Hindlimb muscle (tissue), 1 donor: Measurements from ENCODE around the gene PLXNB1. TPM values are rescaled to one million over a fixed set of nuclear protein-coding genes. Genes with fewer than 3 reads are reported as not detected.

ENCODE experiments used
- DNase-seq: peaks from one replicate; pipeline ENCODE4 v3.0.0-alpha.2; 2013
- polyA plus RNA-seq: library from polyadenylated mRNA; unstranded; fragments of 120-200 nt; gene quantifications from one replicate; pipeline ENCODE4 v1.2.1, GENCODE V29; 2013; ENCODE audit not compliant: insufficient read length

The PLXNB1 gene
- polyA plus RNA-seq, 1 donor = 32.2 TPM

DNA sequence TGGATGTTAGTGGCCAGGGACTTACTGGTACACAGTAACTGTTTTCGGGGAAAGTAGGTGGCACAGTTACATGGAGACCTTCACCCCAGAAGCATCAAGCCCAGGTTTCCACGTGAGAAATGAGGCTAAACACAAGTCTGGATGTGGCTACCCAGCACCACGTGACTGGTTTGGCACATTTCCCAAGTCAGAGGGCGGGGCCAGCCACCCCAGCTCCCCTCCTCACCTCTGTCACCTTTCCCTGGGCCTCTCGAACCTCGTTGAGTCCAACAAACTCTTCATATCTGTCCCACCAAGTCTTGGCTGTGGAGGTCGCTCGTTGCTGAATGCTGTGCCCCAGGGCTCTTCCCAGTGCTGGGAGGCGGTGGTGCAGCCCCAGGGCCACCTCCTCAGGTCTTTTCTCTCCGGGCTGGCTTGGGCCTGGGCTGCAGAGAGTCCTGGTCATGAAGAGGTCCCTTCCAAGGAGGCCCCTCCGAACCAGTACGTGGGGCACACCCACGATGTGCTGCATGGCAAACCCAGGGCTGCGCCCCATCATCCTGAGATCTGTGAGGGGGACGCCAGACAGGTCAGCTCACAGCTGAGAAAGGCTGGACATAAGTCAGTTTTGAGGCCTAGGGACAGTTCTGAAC is 4.8 kb upstream of the PLXNB1 start:
- DNase-seq = no peak

DNA sequence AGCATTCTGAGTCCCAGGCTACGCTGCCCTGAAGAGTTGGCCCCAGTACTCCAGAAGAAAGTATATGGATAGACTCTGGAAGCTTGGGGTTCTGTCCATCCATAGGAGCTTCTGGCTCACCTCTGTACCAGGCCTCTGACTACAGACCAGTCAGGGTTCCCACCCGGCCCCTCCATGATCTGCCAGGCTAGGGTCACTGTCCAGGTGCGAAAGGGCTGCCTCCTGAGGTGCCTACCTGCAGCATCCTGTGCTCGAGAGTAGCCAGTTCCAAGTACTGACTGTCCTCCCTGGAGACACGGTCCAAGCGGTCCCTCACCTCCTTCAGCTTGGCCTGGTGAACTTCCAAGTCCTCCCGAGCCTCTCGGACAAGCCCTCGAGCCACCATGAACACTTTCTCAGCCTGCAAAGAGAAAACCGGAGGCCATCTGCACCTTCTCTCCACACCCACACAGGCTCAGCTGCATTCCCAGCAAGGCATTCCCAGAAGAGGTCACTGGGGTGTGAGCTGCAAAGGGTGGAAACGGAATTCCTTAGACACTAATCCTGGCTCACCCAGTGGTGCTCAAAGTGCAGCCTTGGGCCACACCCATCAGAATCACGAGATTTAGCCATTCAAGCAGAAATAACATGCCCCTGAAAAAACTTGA is 3.7 kb upstream of the PLXNB1 start:
- DNase-seq = no peak

DNA sequence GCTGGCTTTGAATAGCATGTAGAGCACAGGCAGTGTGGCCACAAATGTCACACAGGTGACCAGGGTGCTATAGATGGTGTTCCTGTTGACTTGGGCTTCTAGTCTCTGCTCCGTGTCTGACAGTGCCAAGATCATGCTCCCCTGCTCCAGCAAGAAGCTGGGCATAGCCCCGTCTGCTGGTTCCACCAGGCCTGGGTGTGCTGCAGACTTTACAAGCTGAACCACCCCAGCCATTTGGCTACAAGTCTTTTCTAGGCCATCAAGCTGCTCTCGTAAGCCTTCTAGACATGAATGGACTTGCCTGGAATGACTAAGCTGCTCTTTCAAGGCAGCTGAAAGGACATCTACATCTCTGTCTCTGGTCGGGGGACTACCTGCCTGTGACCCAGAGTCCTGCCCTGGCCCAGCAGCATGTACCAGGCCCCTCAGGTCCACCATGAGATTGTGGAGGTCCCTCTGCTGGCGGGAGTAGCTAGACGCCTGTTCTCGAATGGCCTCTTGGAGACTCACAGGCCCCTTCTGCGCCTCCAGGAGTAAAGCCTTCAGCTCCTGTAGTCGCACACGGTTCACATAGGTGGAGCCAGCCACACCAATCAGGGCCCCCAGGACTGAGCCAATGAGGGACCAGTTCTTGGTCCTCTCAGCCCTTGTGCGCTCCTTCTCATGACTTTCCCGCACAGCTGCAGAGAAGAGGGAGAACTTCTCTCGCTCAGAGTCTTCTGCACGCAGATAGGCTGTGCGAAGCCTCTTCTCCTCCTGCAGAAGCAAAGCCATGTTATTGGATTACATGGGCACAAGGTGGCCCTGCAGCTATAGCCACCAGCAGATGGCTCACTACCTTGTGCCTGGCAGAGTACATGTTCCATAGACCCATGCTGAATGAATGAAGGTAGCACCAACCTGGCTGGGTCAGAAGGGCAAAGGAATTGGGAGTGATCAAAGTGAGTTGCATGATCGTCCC is 2.8 kb upstream of the PLXNB1 start:
- no peak for DNase-seq

DNA sequence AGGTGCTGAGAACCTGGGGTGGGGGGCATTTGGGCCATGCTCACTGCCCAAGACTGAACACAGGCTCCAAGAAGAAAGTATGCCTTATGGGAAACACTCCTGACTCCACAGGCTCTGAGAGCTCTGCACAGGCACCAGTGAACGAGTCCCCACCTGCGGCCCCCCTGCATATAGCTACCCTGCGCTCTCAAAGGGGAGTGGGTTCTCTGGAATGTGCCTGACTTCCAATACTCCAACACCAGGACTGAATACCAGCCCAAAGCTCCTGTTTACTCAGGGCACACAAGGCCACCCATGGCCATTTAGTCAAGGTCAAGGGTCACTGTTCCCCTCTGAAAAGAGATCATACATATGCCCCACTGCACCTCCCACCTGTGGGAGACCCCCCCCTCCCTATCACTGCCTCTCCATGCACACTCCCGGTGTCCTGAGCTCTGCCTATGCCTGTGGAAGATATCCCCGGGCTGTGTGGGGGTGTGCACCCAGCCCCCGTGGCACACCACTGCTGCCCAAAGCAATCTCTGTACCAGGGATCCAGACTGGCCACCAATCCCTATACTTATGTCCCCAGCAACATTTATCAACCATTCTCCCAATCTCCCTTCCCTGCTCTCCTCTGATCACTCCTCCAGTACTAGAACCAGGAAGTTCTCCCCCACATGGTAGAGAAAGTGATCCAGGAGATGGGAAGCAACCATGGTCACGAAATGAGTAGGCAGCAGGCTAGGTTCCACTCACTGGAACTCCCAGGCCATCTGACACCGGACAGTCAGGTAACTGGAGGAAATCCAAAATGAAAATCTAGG is 1.5 kb upstream of the PLXNB1 start:
- no peak for DNase-seq

DNA sequence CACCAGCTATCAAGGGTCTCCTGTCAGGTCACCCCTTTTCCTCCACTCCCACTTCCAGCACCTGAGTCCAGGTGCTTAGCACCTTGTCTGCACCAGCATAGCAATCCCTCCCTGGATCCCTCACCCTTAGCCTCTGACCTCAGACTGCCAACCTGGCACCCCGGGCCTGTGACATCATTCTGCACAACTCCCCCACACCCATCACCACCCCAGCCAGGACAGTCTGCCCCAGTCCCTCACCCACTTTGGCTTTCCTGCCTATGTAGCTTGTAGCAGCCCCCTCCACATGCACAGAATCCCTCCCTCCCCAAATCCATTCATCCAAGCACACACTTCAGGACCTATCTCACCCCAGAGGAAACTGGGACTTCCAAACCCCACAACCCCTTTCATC is 819 bp upstream of the PLXNB1 start:
- no peak for DNase-seq

DNA sequence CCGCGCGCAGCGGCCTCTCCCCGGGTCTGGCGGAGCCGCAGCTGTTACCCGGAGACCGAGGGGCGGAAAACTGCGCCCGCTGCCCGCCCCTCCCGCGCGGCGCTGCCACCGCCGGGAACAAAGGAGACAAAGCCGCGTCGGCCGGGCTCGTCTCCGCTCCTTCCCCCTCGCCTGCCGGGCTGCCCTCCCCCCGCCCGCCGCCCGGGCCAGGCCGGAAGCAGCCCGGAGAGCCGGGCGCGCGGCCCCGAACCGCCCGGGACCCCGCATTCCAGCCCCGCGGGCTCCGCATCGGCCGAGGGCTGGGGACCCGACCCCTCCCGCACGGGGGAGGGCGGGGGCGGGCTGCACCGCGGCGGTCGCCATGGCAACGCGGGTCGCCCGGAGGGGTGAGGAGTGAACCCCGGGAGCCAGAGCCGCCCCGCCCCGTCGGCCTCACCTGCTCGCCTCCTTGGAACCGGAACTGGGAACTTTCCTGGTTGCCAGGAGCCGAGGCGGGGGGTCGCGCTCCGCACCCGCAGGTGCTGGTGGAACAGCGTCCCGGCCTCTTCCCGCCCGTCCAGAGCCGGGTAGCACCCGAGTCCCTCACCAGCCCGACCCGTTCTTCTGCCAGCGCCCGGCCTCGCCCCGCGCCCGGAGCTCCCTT is 448 bp downstream of the PLXNB1 start:
- peak; percentile 33 for DNase-seq

DNA sequence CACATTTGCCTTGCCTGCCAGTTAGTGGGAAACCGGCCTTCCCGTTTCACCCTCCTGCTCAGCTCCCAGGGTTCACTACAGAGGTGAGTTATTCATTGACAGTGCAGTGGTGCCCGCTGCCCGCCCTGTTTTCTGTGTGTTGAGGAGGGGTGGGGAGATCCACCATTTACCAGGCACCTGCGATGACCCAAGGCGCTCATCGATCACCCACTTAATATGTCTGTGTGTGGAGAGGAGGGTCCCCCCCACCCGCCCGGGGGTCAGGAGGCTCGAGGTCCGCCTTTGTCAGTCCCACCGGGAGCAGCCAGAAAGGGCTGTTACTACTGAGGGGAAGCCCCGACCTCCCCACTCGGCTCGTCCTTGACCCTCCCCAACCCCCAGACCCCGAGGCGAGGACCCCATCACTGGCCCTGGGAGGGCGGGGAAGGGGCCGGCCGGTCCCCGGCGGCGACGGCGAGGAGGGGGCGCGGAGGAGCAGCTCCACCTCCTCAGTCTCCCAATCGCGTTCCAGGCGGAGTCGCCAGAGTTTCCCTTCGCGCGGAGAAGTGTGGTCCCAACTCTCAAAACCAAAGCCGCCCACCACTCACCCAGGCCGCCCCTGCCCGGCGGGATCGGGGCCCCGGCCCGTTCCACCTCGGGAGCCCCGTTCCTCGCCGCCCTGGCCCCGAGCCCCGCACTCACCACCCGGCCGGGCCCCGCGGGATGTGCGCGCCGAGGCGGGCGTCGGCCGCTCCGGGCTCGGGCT is 1.1 kb downstream of the PLXNB1 start:
- peak; percentile 62 for DNase-seq

DNA sequence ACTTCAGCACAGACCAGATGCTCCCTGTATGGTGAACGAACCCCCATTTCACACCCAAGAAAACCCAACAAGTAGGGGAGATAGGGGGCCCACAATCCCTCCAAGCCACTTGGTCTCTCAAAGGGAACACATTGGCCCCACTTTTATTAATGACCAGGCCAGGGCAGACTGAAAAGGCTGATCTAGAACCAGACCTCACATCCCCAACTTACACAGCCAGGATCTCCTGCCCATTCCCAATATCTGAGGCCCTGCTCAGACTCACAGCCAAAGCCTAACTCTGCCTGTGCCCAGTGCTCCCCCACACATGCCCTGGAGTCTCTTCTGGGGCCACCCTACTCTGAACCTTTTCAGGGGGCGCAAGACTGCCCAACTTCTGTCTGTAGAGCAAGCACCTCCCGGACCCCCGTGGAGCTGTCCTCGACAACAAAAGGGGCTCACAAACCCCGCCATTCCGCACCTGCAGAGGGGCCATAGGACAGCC is 1.8 kb downstream of the PLXNB1 start:
- DNase-seq = no peak

DNA sequence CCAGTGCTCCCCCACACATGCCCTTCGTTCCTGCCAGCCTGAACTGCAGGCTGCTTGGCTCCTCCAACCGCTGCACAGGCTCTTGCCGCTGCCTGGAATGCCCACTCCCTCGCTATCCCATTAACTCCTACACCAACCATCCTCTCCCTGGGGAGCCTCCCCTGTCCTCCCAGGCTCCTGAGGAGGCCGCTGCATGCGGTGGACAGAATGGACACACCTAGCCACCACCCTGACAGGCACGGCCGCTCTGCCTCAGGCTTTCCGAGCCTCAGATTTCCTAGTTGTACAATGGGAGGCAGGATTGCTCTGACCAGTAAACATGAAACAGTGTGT is 2.3 kb downstream of the PLXNB1 start:
- DNase-seq = no peak

DNA sequence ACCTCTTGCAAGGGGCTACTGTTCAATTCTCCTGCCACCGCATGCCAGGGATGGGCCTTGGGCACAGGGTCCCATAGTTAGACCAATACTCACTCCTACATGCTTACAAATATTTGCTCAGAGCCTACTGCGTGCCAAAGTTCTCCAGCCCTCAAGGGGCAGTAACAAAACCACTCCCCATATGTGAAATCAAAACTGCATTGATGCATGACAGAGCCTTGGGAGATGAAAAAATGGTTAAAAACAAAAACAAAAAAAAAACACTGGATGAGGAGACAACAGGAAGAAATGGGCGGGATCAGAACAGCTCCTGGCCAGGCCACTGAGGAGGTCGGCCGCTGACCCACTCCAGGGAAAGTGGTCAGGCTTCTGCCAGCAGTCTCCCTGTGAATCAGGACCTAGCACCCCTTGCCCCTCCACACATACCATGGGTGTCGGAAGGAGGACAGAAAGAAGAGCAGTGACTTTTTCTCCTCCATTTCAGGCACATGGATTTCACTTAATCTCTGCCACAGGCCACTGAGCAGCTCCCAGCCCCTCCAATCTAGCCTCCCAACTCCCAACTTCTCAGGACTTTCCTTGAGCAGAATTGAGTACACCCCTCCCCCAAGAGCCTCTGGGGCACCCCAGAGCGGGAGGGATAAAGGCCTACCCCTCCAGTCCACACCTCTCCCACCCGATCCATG is 2.8 kb downstream of the PLXNB1 start:
- DNase-seq = no peak

DNA sequence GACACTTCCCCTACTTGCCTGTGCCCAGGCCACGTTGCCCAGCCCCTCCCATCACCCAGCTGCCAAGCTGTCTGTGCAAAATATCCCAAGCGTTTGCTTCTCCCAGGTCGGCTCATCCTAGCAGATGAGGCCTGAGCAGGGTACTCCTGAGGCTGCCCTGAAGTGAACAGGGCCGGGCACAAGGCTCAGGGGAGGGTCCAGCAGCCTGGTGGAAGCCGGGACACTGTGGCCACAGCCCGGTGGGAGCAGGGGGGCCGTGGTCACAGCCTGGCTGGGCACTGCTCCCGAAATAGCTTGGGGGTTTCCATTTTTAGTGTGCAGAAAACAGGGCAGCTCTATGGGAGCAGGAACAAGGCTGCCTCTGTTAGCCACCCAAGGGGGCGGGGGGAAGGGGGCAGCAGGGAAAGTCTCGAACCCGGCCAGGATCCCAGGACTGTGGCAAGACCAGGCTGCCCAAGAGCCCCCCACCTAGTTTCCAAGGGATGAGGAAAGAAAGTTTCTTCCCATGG is 3.4 kb downstream of the PLXNB1 start:
- DNase-seq = no peak

DNA sequence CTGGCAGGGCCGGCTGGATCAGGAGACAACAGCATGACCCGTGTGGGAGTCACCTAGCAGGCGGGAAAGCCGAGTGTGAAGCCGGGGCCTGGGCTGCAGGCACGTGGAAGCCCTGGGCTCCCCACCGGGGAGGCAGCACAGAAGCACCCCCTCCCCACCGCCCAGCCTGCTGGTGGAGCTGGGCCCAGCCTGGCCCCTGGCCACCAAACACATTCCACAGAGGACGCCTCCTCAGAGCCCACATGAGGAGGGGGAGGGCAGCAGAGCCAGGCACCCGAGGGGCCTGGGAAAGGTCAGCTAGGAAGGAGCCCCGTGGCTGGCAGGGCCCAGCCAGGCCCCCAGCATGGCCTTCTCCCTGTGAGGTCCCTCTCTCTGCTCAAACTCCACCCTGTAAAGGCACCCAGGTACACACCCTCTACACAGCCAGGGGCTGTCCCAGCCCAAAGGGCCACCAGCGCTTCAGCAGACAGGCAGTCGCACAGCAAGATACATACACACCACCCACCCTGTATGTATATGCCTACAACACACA is 4.5 kb downstream of the PLXNB1 start:
- no peak for DNase-seq

DNA sequence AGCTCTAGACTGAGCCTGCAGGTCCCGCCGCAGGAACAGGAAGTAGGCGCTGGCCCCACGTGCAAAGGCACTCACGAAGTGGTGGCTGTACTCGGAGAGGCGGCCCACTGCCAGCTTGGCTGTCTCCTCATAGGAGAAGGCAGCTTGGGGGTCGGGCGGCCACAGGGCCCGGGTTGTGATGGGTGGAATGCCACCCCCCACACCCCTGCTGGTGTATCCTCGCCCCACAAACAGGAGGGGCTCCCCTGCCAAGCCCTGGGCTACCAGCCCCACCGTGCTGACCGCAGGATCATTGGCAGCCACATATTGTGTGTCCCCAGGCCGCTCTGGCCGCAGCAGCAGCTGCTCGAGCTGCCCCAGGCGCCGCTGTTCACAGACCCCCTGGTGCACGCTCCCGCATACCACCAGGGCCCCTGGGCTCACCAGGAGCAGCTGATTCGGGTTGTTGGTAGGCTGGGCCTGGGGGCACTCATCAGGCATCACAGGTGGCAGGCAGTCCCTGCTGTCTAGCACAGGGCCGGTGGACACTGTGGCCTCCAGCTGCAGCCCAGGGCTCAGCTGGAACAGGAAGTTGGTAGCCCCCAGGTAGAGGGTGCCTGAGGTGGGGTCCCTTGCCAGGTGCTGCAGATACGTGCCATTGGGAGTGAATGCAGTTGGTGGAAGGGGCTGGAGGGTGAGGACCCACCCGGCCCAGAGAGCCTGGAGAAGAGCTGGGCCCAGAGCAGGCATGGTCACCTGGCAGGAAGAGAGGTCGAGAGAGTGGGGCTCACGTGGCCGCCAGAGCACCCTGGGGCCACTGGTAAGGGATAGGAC is 5.8 kb downstream of the PLXNB1 start:
- no peak for DNase-seq

DNA sequence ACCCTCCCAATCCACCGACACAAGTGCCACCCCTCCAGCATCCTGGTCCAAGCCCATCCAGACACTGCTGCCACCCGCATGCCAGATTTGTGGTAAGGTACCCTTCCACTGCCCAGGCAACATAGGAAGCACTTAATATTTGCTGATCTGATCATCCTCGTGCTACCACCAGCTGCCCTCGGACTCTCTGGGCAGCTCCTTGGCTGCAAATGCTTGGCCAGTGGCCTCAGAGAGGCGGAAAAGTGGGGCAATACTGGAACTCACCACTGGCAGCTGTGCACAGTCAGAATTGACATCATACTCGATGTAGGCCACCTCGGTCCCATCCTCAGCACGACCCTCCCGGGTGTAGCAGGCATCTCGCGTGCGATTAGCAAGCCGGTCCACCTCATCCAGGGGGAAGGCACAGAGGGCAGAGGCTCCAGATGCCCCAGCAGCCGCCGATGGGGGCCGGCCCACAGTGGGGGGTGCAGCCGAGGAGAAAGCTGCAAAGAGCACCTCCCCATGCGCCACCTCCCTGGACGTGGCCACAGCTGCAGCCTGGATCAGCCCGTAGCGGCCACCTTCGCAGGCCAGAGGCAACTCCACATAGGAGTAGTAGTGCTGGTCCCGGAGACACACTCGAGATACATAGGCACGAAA is 6.5 kb downstream of the PLXNB1 start:
- no peak for DNase-seq

DNA sequence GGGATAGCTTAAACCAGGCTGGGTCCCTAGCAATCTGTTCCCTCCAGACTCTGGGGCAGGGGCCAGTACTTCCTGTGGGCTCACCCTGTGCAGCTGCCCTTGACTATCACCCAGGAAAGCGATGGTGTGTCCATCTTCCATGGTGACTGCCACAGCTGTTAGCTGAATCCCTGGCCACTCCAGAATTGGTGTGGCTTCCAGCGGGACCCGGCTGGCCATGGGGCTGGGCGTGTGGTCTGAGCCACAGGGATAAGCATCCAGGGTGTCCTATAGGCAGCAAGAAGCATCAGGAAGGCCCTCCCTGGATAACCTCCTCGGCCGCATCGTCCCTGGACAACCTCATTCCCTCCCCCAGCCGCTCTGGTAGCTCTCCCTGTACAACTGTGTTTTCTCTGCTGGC is 7.2 kb downstream of the PLXNB1 start:
- no peak for DNase-seq

DNA sequence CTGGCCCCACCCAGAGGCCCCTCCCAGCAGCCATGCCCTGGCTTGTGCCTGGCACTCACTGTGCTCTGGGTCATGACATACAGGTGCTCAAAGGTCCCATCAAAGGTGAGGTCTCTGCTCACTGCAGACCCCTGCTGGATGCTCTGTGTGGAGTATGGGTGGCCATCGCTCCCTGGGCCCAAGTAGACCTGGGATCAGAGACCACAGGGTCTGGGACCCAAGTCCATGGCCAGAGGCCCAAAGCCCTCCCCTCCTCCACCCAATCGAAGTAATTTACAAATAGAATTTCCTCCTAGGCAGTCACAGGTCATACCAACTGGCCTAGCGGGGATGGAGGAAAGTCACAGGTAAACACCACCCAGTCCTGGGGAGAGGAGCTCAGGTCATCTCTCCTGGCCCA is 7.6 kb downstream of the PLXNB1 start:
- no peak for DNase-seq

DNA sequence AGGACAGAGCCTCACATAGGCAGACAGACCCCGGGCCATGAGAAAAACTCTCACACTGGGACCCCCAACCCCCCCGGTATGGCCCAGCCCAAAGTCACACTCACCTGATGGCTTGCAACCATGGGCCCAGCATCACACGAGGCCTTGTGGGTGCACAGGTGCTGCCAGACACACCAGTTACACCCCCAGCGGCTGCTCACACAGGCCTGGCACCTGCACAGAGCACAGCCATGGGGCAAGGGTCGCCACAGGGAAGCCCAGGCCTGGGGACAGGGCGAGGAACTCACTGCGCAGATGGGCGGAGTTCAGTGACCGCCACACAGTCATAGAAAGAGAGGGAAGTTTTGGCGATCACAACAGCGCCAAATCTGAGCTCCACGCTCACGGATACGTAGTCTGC is 9.3 kb downstream of the PLXNB1 start:
- no peak for DNase-seq

DNA sequence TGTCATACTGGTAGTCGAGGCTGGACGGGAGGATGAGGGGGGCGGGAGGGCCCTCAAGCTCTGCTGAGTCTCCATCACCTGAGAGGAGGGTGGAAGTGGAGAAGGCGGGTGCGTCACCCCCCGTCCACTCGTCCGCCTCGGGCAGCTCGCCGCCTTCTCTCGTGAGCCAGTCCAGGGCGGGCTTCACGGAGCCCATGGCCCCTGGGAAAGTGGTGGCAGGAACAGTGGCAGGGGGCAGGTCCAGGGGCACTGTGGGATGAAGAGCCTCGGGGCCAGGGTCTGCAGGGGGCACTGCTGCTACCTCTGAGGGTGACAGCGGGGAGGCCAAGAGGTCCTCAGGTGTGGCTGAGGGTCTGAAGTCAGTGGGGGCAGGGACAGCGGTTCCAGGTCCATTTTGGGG is 10.3 kb downstream of the PLXNB1 start:
- no peak for DNase-seq

DNA sequence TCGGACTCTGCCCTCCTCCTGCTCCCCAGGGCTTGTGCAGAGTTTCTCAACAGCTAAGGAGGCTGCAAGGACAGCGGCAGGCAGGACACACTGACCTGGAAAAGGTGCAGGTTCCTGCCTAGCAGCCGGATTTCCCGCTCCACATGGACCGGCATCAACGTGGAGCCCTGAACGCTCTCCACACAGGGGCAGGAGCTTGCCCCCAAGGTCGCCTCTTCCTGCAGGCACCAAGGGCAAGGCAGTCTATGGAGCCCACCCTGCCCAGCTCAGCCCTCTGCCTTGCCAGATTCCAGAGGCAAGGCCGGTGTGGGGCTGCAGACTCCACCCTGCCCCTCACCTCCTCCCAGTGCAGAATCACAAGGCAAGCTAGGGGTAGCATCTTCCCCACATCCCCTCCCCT is 10.7 kb downstream of the PLXNB1 start:
- no peak for DNase-seq
